ENCODE data around the gene CPAMD8.

DNA sequence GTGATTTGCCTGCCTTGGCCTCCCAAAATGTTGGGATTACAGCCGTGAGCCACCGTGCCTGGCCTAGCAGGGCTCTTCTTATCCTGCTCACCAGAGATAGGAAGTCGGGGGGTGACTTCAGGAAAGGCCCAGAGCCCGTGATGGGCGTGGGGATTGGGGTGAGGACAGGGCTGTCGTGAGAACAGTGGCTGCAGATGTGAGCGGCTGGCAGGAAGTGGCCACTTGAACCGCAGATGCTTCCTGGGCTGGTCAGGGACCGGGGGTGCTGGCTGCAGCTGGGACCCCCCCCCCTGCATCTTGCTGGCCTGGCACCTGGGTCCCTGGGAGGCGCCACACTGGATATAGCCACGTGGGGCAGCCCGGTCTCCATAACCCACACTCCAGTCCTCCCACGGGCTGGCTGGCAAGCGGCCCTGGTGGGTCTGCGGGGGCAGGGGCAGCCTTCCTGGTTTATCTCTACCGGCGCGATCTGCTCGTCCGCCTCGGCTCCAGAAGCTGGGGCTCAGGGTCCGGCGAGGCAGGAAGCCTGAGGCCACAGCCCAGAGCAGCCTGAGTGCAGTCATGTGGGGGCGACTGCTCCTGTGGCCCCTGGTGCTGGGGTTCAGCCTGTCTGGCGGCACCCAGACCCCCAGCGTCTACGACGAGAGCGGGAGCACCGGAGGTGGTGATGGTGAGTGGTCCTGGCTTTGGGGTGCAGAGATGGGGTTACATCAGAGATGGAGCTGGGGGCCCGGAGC, 137.8 kb downstream of the CPAMD8 start, which contains the start of gene F2RL3:
- TF ChIP-seq, protein P1, sequence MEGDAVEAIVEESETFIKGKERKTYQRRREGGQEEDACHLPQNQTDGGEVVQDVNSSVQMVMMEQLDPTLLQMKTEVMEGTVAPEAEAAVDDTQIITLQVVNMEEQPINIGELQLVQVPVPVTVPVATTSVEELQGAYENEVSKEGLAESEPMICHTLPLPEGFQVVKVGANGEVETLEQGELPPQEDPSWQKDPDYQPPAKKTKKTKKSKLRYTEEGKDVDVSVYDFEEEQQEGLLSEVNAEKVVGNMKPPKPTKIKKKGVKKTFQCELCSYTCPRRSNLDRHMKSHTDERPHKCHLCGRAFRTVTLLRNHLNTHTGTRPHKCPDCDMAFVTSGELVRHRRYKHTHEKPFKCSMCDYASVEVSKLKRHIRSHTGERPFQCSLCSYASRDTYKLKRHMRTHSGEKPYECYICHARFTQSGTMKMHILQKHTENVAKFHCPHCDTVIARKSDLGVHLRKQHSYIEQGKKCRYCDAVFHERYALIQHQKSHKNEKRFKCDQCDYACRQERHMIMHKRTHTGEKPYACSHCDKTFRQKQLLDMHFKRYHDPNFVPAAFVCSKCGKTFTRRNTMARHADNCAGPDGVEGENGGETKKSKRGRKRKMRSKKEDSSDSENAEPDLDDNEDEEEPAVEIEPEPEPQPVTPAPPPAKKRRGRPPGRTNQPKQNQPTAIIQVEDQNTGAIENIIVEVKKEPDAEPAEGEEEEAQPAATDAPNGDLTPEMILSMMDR (IDR thresholded peaks at IDR 0.05) = no peak
- TF ChIP-seq POLR2A (IDR thresholded peaks at IDR 0.05) = no peak
